HCT116 (cell line): ENCODE data around the gene IFITM10. TPM values are rescaled to one million over a fixed set of nuclear protein-coding genes. Genes with fewer than 3 reads are reported as not detected.

Experiments
- ATAC-seq: fragments of 200-7000 bp; cut with Tn5 transposase; 2 replicates; pipeline ENCODE4 v1.9.1; 2020; ENCODE audit warnings: mild to moderate bottlenecking, moderate library complexity
- BruUV-seq: library from RNA; stranded (reverse); fragments of 400-500 nt; replicated peaks from 2 replicates; lab custom pipeline; 2021; lab: Mats Ljungman, UMichigan
- CTCF ChIA-PET: fragments of 300-600 bp; sonication (Branson Sonifier 250); formaldehyde crosslinking; loops from one replicate; lab custom pipeline; 2021; ENCODE audit warnings: antibody characterized with exemption; lab: Charles Lee
- POLR2A ChIA-PET: fragments of 300-600, 350-600 bp; sonication (Branson Sonifier 250); formaldehyde crosslinking; loops from one replicate; lab custom pipeline; 2021; ENCODE audit warnings: antibody characterized with exemption; lab: Charles Lee
- RAD21 ChIA-PET, 2 experiments: fragments of 300-600 bp; sonication (Branson Sonifier 250); formaldehyde crosslinking; loops; one replicate each; lab custom pipeline; 2023; ENCODE audit warnings: low total read pairs in 2 of 2; ENCODE audit not compliant: uncharacterized antibody in 2 of 2, unreplicated experiment in 2 of 2, low non-redundant PET in 1 of 2; lab: Charles Lee
- DNase-seq: peaks from one replicate; pipeline ENCODE4 v3.0.0-alpha.2; 2010; ENCODE audit warnings: low read depth, low spot score
- H2AFZ ChIP-seq: fragments of 200-600 bp; shearing (Covaris generic), sonication (generic); 2 replicates; pipeline ENCODE4 v1.6.1; 2017; ENCODE audit warnings: low read depth, mixed run types, mixed read lengths, antibody characterized with exemption, low read length; ENCODE audit not compliant: poor library complexity, severe bottlenecking
- H3K27ac ChIP-seq: 2 replicates; pipeline ENCODE4 v1.5.1; 2012; ENCODE audit warnings: low read depth, low read length
- H3K27me3 ChIP-seq: fragments of 200-600 bp; sonication (generic); 2 replicates; pipeline ENCODE4 v1.6.1; 2016; ENCODE audit warnings: mixed run types, low read length, mixed read lengths; ENCODE audit not compliant: insufficient read depth
- H3K36me3 ChIP-seq, 2 experiments: fragments of 200-500 bp in 1 of 2; fragments of 200-600 bp in 1 of 2; sonication (Bioruptor generic) in 1 of 2; sonication (generic) in 1 of 2; 2 replicates each; pipeline versions ENCODE4 v1.5.1 to v1.6.1; 2014 to 2016; ENCODE audit warnings: low read length in 2 of 2, inconsistent platforms in 1 of 2, mixed read lengths in 1 of 2, mixed run types in 1 of 2; ENCODE audit not compliant: insufficient read depth in 2 of 2, control insufficient read depth in 1 of 2
- H3K4me1 ChIP-seq, 2 experiments: fragments of 200-600 bp in 1 of 2; sonication (generic) in 1 of 2; 2 replicates each; pipeline versions ENCODE4 v1.5.1 to v1.6.1; 2012 to 2017; ENCODE audit warnings: low read length in 2 of 2, inconsistent platforms in 1 of 2, mild to moderate bottlenecking in 1 of 2, mixed read lengths in 1 of 2, mixed run types in 1 of 2, moderate library complexity in 1 of 2; ENCODE audit not compliant: insufficient read depth in 2 of 2, control insufficient read depth in 1 of 2
- H3K4me2 ChIP-seq: fragments of 200-600 bp; sonication (generic); 2 replicates; pipeline ENCODE4 v1.6.1; 2017; ENCODE audit warnings: mixed run types, low read length, mixed read lengths
- H3K4me3 ChIP-seq, 2 experiments: fragments of 200-600 bp in 1 of 2; sonication (generic) in 1 of 2; replicated peaks in 1 of 2; 2 replicates each; pipeline ENCODE4 v1.5.1; 2011 to 2016; ENCODE audit warnings: low read length in 2 of 2, control low read depth in 1 of 2, low read depth in 1 of 2, mild to moderate bottlenecking in 1 of 2, mixed read lengths in 1 of 2, mixed run types in 1 of 2
- H3K79me2 ChIP-seq: fragments of 200-600 bp; sonication (generic); 2 replicates; pipeline ENCODE4 v1.6.1; 2017; ENCODE audit warnings: mild to moderate bottlenecking, mixed run types, low read length, moderate library complexity, mixed read lengths; ENCODE audit not compliant: insufficient read depth
- H3K9ac ChIP-seq: fragments of 200-600 bp; sonication (generic); 2 replicates; pipeline ENCODE4 v1.6.1; 2016; ENCODE audit warnings: low read length, mixed read lengths
- H3K9me2 ChIP-seq: fragments of 200-600 bp; sonication (generic), shearing (Covaris generic); 2 replicates; pipeline ENCODE4 v1.6.1; 2017; ENCODE audit warnings: mixed run types, mild to moderate bottlenecking, moderate library complexity; ENCODE audit not compliant: insufficient read depth
- H3K9me3 ChIP-seq, 2 experiments: fragments of 200-500 bp in 1 of 2; fragments of 200-600 bp in 1 of 2; sonication (Bioruptor generic) in 1 of 2; sonication (generic) in 1 of 2; 2 replicates each; pipeline ENCODE4 v1.6.1; 2014 to 2017; ENCODE audit warnings: low read length in 2 of 2, mixed read lengths in 2 of 2, inconsistent platforms in 1 of 2, low read depth in 1 of 2, mild to moderate bottlenecking in 1 of 2, mixed run types in 1 of 2, moderate library complexity in 1 of 2; ENCODE audit not compliant: control insufficient read depth in 1 of 2, insufficient read depth in 1 of 2
- H4K20me1 ChIP-seq: fragments of 200-600 bp; sonication (generic), shearing (Covaris generic); 2 replicates; pipeline ENCODE4 v1.6.1; 2017; ENCODE audit warnings: mixed run types, mild to moderate bottlenecking, moderate library complexity; ENCODE audit not compliant: insufficient read depth
- EZH2 ChIP-seq: fragments of 200-600 bp; sonication (generic); IDR thresholded peaks from 2 replicates; pipeline ENCODE4 v1.6.1; 2017; ENCODE audit warnings: antibody characterized with exemption, mixed run types
- EZH2phosphoT487 ChIP-seq: fragments of 200-600 bp; IDR thresholded peaks from 2 replicates; pipeline ENCODE4 v1.6.1; 2018; ENCODE audit warnings: antibody characterized with exemption, borderline replicate concordance
- POLR2A ChIP-seq: IDR thresholded peaks from 2 replicates; pipeline ENCODE4 v1.7.0; 2011; ENCODE audit warnings: borderline replicate concordance; ENCODE audit not compliant: insufficient read depth, insufficient read length; ENCODE audit errors: extremely low read depth
- RAD21 ChIP-seq: IDR thresholded peaks from 2 replicates; pipeline ENCODE4 v1.6.1; 2012; ENCODE audit warnings: low read depth, mild to moderate bottlenecking
- SIN3A ChIP-seq: IDR thresholded peaks from 2 replicates; pipeline ENCODE4 v1.6.1; 2012; ENCODE audit warnings: low read depth
- SRF ChIP-seq: IDR thresholded peaks from 2 replicates; pipeline ENCODE4 v1.6.1; 2012; ENCODE audit warnings: low read depth
- TCF7L2 ChIP-seq: IDR thresholded peaks from 2 replicates; pipeline ENCODE4 v1.7.0; 2011; ENCODE audit warnings: borderline replicate concordance, inconsistent platforms; ENCODE audit not compliant: insufficient read depth, insufficient read length; ENCODE audit errors: extremely low read depth
- ZNF274 ChIP-seq: fragments of 200-500 bp; sonication (Bioruptor generic); IDR thresholded peaks from 2 replicates; pipeline ENCODE4 v1.6.1; 2014; ENCODE audit warnings: mild to moderate bottlenecking, low read depth, low read length, inconsistent platforms
- intact Hi-C: fragments of 100-400 bp; cut with micrococcal nuclease; formaldehyde crosslinking; loops from 2 replicates; pipeline ENCODE4 v1.10.0; 2022
- total RNA-seq: library from RNA; stranded (reverse); gene quantifications from one replicate; pipeline ENCODE4 v1.2.1, GENCODE V29; 2021; ENCODE audit not compliant: unreplicated experiment
- TF ChIP-seq, protein P1 (sequence below): IDR thresholded peaks from 2 replicates; pipeline ENCODE4 v1.6.1; 2011; ENCODE audit warnings: mild to moderate bottlenecking, low read length, moderate library complexity; ENCODE audit not compliant: insufficient replicate concordance; ENCODE audit errors: extremely low read depth

IFITM10 gene
- total RNA-seq, 1 experiment from 2014 or later, result 1.9 TPM

- Histone ChIP-seq H3K27ac (no peak overlapping the region), H3K9me3 (no peaks in the 10 kb centered on the region), H3K9ac (no peak overlapping the region), H3K4me3 (no peak overlapping the region), H3K4me1 (peaks cover 23 to 49% of the 10 kb centered on the region in 2 experiments), H2AFZ (no peak overlapping the region), H3K36me3 (no peaks in the 10 kb centered on the region), H4K20me1 (no peaks in the 10 kb centered on the region), H3K79me2 (no peaks in the 10 kb centered on the region), H3K27me3 (no peaks in the 10 kb centered on the region), H3K9me2 (no peaks in the 10 kb centered on the region), H3K4me2 (no peak overlapping the region)
- POLR2A ChIA-PET, result no interaction called here
- TF ChIP-seq POLR2A (no peak), TCF7L2 (no peak), EZH2phosphoT487 (no peak), EZH2 (no peak), RAD21 (no peak), SRF (no peak), SIN3A (no peak), ZNF274 (no peak)
- TF ChIP-seq, protein P1, sequence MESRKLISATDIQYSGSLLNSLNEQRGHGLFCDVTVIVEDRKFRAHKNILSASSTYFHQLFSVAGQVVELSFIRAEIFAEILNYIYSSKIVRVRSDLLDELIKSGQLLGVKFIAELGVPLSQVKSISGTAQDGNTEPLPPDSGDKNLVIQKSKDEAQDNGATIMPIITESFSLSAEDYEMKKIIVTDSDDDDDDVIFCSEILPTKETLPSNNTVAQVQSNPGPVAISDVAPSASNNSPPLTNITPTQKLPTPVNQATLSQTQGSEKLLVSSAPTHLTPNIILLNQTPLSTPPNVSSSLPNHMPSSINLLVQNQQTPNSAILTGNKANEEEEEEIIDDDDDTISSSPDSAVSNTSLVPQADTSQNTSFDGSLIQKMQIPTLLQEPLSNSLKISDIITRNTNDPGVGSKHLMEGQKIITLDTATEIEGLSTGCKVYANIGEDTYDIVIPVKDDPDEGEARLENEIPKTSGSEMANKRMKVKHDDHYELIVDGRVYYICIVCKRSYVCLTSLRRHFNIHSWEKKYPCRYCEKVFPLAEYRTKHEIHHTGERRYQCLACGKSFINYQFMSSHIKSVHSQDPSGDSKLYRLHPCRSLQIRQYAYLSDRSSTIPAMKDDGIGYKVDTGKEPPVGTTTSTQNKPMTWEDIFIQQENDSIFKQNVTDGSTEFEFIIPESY, result no peak
- no TSS peak for BruUV-seq
- intact Hi-C loops, result no loop called here
- DNase-seq (no peak), ATAC-seq (no peak)
- CTCF ChIA-PET, result no interaction called here
- RAD21 ChIA-PET, result no interaction called here
Measured at GRCh38 chr11:1770061-1770460, 19.7 kb upstream of the IFITM10 start.
